ENCODE results near the gene TMEM205.
A peak's percentile ranks its signal among the peaks of the same experiment; 100 is the strongest.
"Not testable (repeated sequence)": the region's sequence is repeated elsewhere in the genome, so short reads cannot be mapped to it uniquely, and the experiment has no call there.

The TMEM205 gene

GRCh38 chr19:11373166-11373884 is 27.3 kb upstream of the TMEM205 start:
- DNase-seq (ENCODE audit: low spot score), result no peak

GRCh38 chr19:11370744-11371143 is 24.7 kb upstream of the TMEM205 start:
- DNase-seq (ENCODE audit: low spot score), result no peak

GRCh38 chr19:11367528-11367927 is 21.5 kb upstream of the TMEM205 start:
- no peak for DNase-seq (ENCODE audit: low spot score)

- no peak for DNase-seq (ENCODE audit: low spot score)
These were observed 19.6 kb upstream of the TMEM205 start for GRCh38 chr19:11365557-11366117.

- DNase-seq (ENCODE audit: low spot score), result no peak
These were observed 18.9 kb upstream of the TMEM205 start for GRCh38 chr19:11364935-11365334.

GRCh38 chr19:11364296-11364904 is 18.3 kb upstream of the TMEM205 start:
- DNase-seq (ENCODE audit: low spot score), result no peak

GRCh38 chr19:11363881-11364280 is 17.8 kb upstream of the TMEM205 start:
- no peak for DNase-seq (ENCODE audit: low spot score)

GRCh38 chr19:11361771-11362731 is 16.0 kb upstream of the TMEM205 start:
- DNase-seq (ENCODE audit: low spot score), result no peak

- DNase-seq (ENCODE audit: low spot score), result no peak
These were observed 15.1 kb upstream of the TMEM205 start for GRCh38 chr19:11361037-11361770.

GRCh38 chr19:11359421-11359820 is 13.4 kb upstream of the TMEM205 start:
- no peak for DNase-seq (ENCODE audit: low spot score)

- no peak for DNase-seq (ENCODE audit: low spot score)
These were observed 10.8 kb upstream of the TMEM205 start for GRCh38 chr19:11356676-11357550.

GRCh38 chr19:11356074-11356397 is 10.0 kb upstream of the TMEM205 start:
- no peak for DNase-seq (ENCODE audit: low spot score)

GRCh38 chr19:11355160-11356073 is 9.3 kb upstream of the TMEM205 start, which contains the start of gene PLPPR2:
PLPPR2 (plus strand) TSS chr19:11355432; CDS start chr19:11357674, 2,242 bp downstream.
- DNase-seq (ENCODE audit: low spot score), result peak; percentile 94

GRCh38 chr19:11354102-11354501 is 8.0 kb upstream of the TMEM205 start:
- not testable (repeated sequence) for DNase-seq (ENCODE audit: low spot score)

GRCh38 chr19:11349171-11349570 is 3.1 kb upstream of the TMEM205 start:
- no peak for DNase-seq (ENCODE audit: low spot score)

GRCh38 chr19:11347546-11348039 is 1.5 kb upstream of the TMEM205 start:
- no peak for DNase-seq (ENCODE audit: low spot score)

- DNase-seq (ENCODE audit: low spot score), result no peak
These were observed 805 bp downstream of the TMEM205 start for GRCh38 chr19:11345122-11345803.

GRCh38 chr19:11342429-11342828 is 3.6 kb downstream of the TMEM205 start:
- no peak for DNase-seq (ENCODE audit: low spot score)

GRCh38 chr19:11340099-11340467 is 6.0 kb downstream of the TMEM205 start:
- not testable (repeated sequence) for DNase-seq (ENCODE audit: low spot score)

All from COLO829 (cell line).